MM.1S (cell line): ENCODE measurements around the gene MAFB.

Source experiments
- DNase-seq: peaks from one replicate; pipeline ENCODE4 v3.0.0-alpha.2; 2015
- H2AFZ ChIP-seq: fragments of 300-600 bp; sonication (generic); 2 replicates; pipeline ENCODE4 v1.6.0; 2016; ENCODE audit warnings: antibody characterized with exemption, low read length
- H3F3A ChIP-seq: fragments of 300-600 bp; sonication (generic); 2 replicates; pipeline ENCODE4 v1.6.1; 2016; ENCODE audit warnings: mild to moderate bottlenecking, antibody characterized with exemption, low read length, moderate library complexity, mixed read lengths; ENCODE audit not compliant: insufficient read depth
- H3K27ac ChIP-seq: fragments of 300-600 bp; sonication (generic); 2 replicates; pipeline ENCODE4 v1.5.1; 2016; ENCODE audit warnings: mild to moderate bottlenecking, low read length
- H3K27me3 ChIP-seq: fragments of 300-600 bp; sonication (generic); replicated peaks from 2 replicates; pipeline ENCODE4 v1.6.0; 2016; ENCODE audit warnings: low read length; ENCODE audit not compliant: insufficient read depth
- H3K36me3 ChIP-seq: fragments of 300-600 bp; sonication (generic); replicated peaks from 2 replicates; pipeline ENCODE4 v1.6.1; 2016; ENCODE audit warnings: mild to moderate bottlenecking, low read length, mixed read lengths; ENCODE audit not compliant: insufficient read depth
- H3K4me1 ChIP-seq: fragments of 300-600 bp; sonication (generic); 2 replicates; pipeline ENCODE4 v1.6.1; 2016; ENCODE audit warnings: low read length, mixed read lengths
- H3K4me2 ChIP-seq: fragments of 300-600 bp; sonication (generic); 2 replicates; pipeline ENCODE4 v1.6.0; 2016; ENCODE audit warnings: low read depth, low read length
- H3K4me3 ChIP-seq: fragments of 300-600 bp; sonication (generic); 2 replicates; pipeline ENCODE4 v1.5.1; 2016; ENCODE audit warnings: low read length, mixed read lengths
- H3K79me2 ChIP-seq: fragments of 300-600 bp; sonication (generic); 2 replicates; pipeline ENCODE4 v1.6.1; 2016; ENCODE audit warnings: mixed run types, low read length, mixed read lengths
- H3K9ac ChIP-seq: fragments of 300-600 bp; sonication (generic); 2 replicates; pipeline ENCODE4 v1.6.1; 2016; ENCODE audit warnings: low read length, mixed read lengths
- H3K9me2 ChIP-seq: fragments of 300-600 bp; sonication (generic); replicated peaks from 2 replicates; pipeline ENCODE4 v1.6.1; 2016; ENCODE audit warnings: mild to moderate bottlenecking, low read length, mixed read lengths; ENCODE audit not compliant: insufficient read depth
- H3K9me3 ChIP-seq: fragments of 300-600 bp; sonication (generic); replicated peaks from 2 replicates; pipeline ENCODE4 v1.6.1; 2016; ENCODE audit warnings: mild to moderate bottlenecking, low read length, mixed read lengths; ENCODE audit not compliant: insufficient read depth
- H4K20me1 ChIP-seq: fragments of 300-600 bp; sonication (generic); 2 replicates; pipeline ENCODE4 v1.6.1; 2016; ENCODE audit warnings: mild to moderate bottlenecking, low read length, moderate library complexity, mixed read lengths; ENCODE audit not compliant: insufficient read depth
- CTCF ChIP-seq: fragments of 300-600 bp; sonication (generic); IDR thresholded peaks from 2 replicates; pipeline ENCODE4 v1.5.1; 2016; ENCODE audit warnings: antibody characterized with exemption, low read length, mixed read lengths
- EZH2 ChIP-seq: fragments of 300-600 bp; sonication (generic); optimal IDR thresholded peaks from 2 replicates; pipeline ENCODE3; 2017; ENCODE audit warnings: low read depth, mild to moderate bottlenecking, antibody characterized with exemption, low read length, mixed read lengths
- EZH2phosphoT487 ChIP-seq: fragments of 300-600 bp; sonication (generic); IDR thresholded peaks from 2 replicates; pipeline ENCODE4 v1.6.1; 2018; ENCODE audit warnings: antibody characterized with exemption, low read length

Gene MAFB

GRCh38 chr20:40727960-40728359 is 38.9 kb upstream of the MAFB start:
- no peaks in the 10 kb centered on the region for H3K9me3 ChIP-seq
- TF ChIP-seq EZH2phosphoT487 (no peak), EZH2 (no peak), CTCF (no peak)
- H3K4me2 ChIP-seq = no peak overlapping the region
- H3K79me2 ChIP-seq = no peaks in the 10 kb centered on the region
- no peaks in the 10 kb centered on the region for H3K36me3 ChIP-seq
- no peak overlapping the region for H3K9ac ChIP-seq
- H3K27ac ChIP-seq = no peak overlapping the region
- no peaks in the 10 kb centered on the region for H3F3A ChIP-seq
- no peak overlapping the region for H3K4me3 ChIP-seq
- no peaks in the 10 kb centered on the region for H3K9me2 ChIP-seq
- no peaks in the 10 kb centered on the region for H4K20me1 ChIP-seq
- no peak overlapping the region for H2AFZ ChIP-seq
- DNase-seq = no peak
- H3K27me3 ChIP-seq = no peaks in the 10 kb centered on the region
- no peaks in the 10 kb centered on the region for H3K4me1 ChIP-seq

- Histone ChIP-seq H3K4me1 (no peaks in the 10 kb centered on the region), H3K36me3 (no peaks in the 10 kb centered on the region), H2AFZ (no peak overlapping the region), H3K4me2 (no peak overlapping the region), H3K9ac (no peak overlapping the region), H3K79me2 (no peaks in the 10 kb centered on the region), H3F3A (no peaks in the 10 kb centered on the region), H3K27me3 (no peaks in the 10 kb centered on the region), H3K4me3 (no peak overlapping the region), H3K27ac (no peak overlapping the region), H3K9me3 (no peaks in the 10 kb centered on the region), H3K9me2 (no peaks in the 10 kb centered on the region), H4K20me1 (no peaks in the 10 kb centered on the region)
- TF ChIP-seq EZH2 = no peak
- TF ChIP-seq CTCF = no peak
- no peak for TF ChIP-seq EZH2phosphoT487
- no peak for DNase-seq
Measured at GRCh38 chr20:40726776-40727175, 37.7 kb upstream of the MAFB start.

GRCh38 chr20:40724566-40724965 is 35.5 kb upstream of the MAFB start:
- no peak overlapping the region for H3K27ac ChIP-seq
- H2AFZ ChIP-seq = no peak overlapping the region
- H3F3A ChIP-seq = no peaks in the 10 kb centered on the region
- no peaks in the 10 kb centered on the region for H3K9me2 ChIP-seq
- no peaks in the 10 kb centered on the region for H3K9me3 ChIP-seq
- H3K4me2 ChIP-seq = no peak overlapping the region
- H3K27me3 ChIP-seq = no peaks in the 10 kb centered on the region
- H3K4me1 ChIP-seq = no peaks in the 10 kb centered on the region
- H3K36me3 ChIP-seq = no peaks in the 10 kb centered on the region
- no peak for DNase-seq
- TF ChIP-seq EZH2phosphoT487 = no peak
- no peak for TF ChIP-seq EZH2
- TF ChIP-seq CTCF = no peak
- H4K20me1 ChIP-seq = no peaks in the 10 kb centered on the region
- H3K4me3 ChIP-seq = no peak overlapping the region
- H3K79me2 ChIP-seq = no peaks in the 10 kb centered on the region
- H3K9ac ChIP-seq = no peak overlapping the region
